Vagina (tissue), 2 donors: ENCODE results near the gene PARD3.

Experiments
- POLR2A ChIP-seq, 2 donors: fragments of 450-650 bp; IDR thresholded peaks; one replicate each; pipeline ENCODE4 v1.6.1; 2017; ENCODE audit warnings: antibody characterized with exemption in 2 of 2, mild to moderate bottlenecking in 2 of 2, moderate library complexity in 2 of 2
- TF ChIP-seq, protein P1 (sequence below), 3 experiments: fragments of 450-650 bp in 2 of 3; fragments of 200-600 bp in 1 of 3; sonication (generic) in 1 of 3; IDR thresholded peaks; one replicate each; pipeline ENCODE4 v1.5.1; 2017 to 2019; ENCODE audit warnings: antibody characterized with exemption in 3 of 3, mild to moderate bottlenecking in 2 of 3, moderate library complexity in 2 of 3

DNA sequence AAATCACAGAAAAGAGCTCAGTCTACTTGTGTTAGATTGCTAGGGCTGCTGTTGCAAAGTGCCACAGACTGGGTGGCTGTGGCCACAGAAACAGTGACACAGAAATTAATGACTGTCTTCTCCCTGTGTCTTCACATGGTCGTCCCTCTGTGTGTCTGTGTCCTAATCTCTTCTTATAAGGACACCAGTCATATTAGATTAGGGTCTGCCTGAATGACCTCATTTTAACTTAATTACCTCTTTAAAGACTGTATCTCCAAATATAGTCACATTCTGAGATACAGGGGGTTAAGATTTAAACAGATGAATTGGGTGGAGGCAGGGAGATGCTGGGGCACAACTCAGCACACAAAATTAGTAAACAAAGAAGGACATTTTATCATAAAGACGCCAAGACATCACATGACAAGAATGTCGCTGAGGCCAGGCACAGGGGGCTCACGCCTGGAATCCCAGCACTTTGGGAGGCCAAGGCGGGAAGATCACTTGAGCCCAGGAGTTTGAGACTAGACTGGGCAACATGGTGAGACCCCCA lies 23.3 kb upstream of the PARD3 start:
- no peak for TF ChIP-seq POLR2A (IDR thresholded peaks at IDR 0.05)
- TF ChIP-seq, protein P1, sequence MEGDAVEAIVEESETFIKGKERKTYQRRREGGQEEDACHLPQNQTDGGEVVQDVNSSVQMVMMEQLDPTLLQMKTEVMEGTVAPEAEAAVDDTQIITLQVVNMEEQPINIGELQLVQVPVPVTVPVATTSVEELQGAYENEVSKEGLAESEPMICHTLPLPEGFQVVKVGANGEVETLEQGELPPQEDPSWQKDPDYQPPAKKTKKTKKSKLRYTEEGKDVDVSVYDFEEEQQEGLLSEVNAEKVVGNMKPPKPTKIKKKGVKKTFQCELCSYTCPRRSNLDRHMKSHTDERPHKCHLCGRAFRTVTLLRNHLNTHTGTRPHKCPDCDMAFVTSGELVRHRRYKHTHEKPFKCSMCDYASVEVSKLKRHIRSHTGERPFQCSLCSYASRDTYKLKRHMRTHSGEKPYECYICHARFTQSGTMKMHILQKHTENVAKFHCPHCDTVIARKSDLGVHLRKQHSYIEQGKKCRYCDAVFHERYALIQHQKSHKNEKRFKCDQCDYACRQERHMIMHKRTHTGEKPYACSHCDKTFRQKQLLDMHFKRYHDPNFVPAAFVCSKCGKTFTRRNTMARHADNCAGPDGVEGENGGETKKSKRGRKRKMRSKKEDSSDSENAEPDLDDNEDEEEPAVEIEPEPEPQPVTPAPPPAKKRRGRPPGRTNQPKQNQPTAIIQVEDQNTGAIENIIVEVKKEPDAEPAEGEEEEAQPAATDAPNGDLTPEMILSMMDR (IDR thresholded peaks at IDR 0.05), result no peak
